Stimulated activated CD4-positive, alpha-beta T cell treated with anti-CD3 and anti-CD28 coated beads, Interleukin-2, amount 100 ng/mL, for 4 hours (primary cell): Measurements from ENCODE around the gene ARHGAP10.

Experiments used
- DNase-seq: peaks from one replicate; pipeline ENCODE4 v3.0.0-alpha.2; 2020; ENCODE audit warnings: low read depth

Gene ARHGAP10

DNA sequence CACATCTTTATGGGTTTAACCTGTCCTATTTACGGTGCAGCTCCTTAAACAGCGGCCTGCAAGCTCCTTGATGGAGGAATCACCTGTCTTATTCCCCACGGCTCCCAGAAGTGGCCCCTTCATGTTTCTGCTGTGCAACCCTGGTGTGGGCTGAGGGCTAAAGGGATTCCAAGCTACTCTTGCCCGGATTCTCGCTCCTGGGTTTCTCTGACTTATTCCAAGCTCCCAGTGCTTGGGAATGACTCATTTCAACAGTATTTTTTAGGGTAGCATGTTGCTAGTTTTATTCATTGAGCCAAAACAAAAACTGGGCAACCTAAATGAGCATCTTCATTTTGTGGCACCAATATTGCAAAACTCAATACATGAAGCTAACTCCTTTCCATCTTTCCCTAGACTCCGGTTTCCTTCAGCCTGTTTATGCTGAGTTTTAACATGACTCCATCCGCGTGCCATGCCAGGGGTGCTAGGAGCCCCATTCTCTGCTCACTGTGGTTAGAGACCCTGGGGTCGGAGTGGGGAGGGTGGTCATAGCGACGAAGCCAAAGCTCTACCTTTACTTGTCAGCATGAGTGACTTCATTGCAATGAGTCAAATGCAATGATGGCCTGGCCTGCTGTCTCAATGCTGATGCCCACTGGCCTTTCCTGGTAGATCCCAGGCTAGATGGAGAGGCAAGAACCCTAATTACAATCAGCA is 360.6 kb downstream of the ARHGAP10 start:
- no peak for DNase-seq

DNA sequence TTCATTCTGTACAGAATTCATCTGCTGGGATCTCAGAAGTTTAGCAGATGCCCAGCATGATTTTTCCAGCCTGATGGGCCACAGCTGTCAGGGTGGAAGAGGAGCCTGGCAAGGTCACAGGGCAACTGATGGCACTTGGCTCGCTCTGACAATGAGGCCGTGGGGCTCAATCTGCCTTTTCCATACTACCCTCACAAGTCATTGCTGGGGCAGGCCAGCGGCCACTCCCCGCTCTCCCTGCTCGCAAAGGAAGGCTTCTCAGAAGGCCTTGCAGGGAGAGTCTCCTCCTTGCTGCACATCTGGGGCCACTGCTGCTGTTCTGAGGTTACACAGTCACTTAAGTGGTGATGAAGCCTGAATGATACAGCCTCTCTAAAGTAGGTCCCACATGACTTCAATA is 361.2 kb downstream of the ARHGAP10 start:
- no peak for DNase-seq

DNA sequence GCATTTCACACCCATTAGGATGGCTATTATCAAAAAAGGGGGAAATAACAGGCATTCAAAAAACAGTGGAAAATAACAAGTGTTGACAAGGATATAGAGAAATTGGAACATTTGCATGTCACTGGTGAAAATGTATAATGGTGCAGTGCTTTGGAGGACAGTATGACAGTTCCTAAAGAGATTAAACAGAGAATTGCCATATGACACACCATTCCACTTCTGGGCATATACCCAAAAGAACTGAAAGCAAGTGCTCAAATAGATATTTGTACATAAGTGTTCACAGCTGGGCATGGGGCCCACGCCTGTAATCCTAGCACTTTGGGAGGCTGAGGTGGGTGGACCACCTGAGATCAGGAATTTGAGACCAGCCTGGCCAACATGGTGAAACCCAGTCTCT is 362.3 kb downstream of the ARHGAP10 start:
- no peak for DNase-seq

DNA sequence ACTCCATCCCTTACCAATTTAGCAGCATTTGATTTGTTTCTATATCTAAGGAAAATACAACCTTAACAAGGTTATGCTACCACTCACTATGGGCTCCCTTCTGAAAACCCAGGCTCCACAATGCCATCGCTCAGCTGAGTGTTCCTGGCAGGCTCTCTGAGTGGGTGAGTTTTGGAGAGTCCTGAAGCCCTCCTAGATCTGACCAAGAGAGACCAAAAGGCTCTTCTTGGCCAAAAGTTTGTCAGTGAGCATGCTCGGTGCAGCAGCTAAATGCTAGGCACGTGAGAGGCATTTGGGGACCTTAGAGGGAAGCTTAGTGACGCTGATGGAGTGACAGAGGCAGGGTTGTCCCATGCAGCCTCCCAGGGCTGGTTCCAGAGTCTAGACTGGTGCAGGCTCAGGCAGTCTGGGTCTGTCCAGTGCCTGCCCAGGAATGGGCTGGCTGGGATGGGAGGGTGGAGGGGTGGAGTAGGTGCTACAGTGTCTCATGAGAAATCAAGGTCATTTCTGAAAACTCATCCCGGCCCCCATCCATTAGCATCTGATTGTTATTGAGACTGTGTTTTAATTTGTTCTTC is 363.5 kb downstream of the ARHGAP10 start:
- no peak for DNase-seq

DNA sequence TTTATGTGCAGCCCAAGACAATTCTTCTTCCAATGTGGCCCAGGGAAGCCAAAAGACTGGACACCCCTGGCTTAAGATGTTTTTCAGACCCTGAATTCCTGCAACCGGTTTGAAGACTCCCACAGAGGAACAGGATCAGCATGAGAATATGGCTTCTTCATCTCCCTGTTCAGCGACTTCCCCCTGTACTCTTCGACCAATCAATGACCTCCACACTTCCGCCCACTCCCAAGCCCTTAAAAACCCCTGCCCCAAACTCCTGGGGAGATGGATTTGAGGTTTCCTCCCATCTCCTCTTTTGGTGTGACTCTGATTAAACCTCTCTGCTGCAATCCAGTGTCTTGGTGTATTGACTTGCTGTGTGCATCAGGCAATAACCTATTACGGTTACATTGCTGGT is 365.9 kb downstream of the ARHGAP10 start:
- no peak for DNase-seq

DNA sequence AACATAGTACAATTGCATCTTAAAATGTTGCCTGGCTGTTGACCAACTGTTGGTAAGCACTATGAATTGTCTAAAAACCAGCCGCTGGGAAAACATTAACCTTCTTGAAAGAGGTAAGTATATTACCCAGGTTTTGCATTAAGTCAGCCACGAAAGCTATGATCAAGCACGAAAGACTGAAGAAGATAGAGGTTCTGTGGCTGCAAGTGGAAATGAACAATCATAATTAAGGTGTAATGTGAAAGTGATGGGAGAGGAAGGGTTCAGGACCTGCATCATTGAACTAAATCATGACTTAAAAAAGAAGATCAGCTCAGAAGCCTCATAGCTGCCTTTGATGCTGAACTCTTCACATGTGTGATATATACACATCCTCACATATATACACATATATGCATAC is 369.3 kb downstream of the ARHGAP10 start:
- no peak for DNase-seq

DNA sequence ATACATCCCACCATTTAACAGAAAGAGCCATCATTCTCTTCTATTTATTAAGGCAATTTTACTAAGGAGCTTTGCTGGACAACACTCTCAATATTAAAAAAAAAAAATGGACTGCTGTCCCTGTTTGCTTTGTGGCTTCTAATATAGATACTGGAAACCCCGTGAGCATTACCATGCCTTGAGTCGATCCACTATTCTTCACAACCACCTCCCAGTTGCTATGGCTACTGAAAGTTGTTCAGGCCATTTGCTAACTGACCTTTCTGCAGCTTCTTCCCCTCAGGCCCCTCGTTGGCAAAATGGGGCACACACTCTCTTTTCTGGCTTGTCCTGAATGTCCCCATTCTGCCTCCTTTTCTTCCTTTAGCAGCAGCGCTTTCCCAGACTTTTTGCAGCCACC is 369.9 kb downstream of the ARHGAP10 start:
- DNase-seq: no peak

DNA sequence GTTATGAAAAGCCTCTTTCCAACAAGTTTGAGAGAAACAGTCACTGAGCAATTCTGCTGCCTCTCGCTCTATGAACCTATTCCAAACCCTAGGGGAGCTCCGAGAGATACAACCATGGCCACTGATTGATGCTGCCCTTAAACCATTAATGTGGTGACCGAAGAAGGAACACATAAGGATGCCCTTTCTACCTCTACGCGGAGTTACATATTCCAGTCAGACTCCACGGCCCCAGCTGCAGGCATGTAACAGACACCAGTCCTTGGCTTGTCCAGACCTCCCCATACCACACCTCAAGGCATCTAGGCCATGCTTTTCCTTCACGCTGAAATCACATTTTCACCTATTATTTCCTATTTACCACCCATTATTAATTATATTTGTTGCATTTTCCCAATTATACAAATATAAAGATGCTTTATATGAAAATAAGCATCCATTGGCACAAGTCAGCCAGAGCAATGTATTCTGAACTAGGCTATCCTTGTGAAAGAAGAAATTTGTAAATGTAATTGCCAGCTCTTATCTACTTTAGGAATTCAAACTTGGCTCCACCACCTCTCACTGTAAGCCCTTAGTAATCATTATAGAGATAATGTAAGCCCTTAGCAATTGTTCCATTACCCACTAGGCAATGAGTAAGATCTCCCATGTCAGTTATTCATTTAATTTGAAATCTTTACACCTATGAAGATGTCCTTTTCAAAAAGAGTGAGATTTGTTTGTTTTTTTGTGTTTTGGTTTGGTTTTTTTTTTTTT is 371.9 kb downstream of the ARHGAP10 start:
- no peak for DNase-seq

DNA sequence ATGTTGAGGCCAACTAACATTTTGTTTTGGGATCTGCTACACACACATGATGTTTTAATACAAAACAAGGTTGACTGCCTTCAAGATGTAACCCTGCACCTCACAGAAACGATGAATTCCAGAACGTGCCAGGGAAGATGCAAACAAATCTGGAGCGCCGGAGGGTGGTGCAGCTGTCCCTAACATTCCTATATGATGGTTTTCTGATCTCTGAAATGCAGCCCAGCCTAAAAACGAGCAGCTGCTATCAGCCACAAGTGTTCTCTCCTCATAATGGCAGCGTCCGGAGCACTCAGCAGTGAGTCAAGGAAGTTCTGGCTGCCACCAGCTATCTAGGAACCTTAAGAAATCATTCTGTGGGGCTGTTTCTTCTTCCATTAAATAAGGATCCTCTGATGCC is 376.9 kb downstream of the ARHGAP10 start:
- no peak for DNase-seq

DNA sequence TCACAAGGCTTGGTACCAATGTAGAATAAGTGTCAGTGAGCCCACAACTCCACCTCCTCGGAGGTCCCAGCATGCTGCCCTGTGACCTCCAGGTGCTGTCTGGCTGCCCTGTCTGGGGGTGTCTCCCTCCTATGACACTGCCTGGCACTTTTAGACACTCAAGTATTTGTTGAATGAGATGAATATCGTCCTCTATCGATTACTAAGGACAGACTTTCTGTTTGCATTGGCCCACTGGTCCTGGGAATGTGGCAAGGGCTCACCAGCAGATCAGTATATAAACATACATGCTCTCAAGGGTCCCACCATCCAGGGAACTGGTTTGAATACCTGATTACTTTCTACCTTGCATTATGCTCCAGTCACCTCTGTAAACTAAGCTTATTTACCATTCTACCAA is 377.3 kb downstream of the ARHGAP10 start:
- DNase-seq: no peak

DNA sequence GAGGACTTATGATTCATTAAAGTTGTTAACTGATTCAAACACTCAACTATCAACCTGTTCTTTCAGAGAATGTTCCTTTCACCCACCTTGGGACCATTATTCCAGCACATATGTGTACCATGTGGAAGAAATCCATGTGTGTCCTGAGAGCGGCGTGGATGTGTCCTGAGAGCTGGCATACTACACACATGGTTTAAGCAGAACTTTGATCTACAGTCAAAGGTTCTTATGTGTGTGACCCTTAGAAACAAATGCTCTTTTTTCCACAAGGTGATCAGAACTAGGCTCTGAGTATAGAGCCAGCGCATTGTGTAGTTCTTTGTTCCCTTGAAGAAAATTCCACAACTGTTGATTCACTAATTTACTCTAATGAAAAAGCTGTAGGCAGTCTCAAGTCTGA is 378.3 kb downstream of the ARHGAP10 start:
- no peak for DNase-seq

DNA sequence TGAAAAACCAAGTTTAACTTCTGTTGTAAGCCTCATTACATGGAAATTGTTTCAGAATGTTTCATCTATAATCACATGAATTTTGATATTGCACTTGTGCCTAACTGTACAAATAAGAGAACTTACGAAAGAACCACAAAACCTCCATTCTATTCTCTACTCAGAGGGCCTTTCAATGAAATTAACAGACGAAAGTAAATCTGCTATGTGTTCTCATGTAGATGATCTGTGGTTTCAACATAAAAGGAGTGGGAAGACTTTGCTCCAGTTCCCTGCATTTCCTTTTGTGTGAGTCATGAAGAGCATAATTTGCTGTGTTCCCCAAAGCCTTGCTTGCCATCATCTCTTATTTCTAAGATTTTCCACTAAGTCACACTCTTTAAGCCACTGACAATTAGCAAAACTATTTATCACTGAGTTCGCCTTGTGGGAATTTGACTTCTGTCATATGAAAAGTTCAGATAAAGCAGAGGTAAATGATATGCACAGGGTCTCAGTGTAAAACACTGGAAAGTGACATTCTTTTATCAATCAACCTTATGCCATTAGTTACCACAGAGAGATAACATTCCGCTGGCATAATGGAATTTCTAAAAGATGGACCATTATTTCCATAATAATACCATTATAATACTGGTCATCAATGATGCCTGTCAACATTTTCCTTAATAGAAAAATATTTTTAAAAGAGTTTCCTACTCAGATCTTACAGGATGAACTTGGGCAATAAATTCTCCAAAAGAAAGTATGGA is 380.5 kb downstream of the ARHGAP10 start:
- no peak for DNase-seq

DNA sequence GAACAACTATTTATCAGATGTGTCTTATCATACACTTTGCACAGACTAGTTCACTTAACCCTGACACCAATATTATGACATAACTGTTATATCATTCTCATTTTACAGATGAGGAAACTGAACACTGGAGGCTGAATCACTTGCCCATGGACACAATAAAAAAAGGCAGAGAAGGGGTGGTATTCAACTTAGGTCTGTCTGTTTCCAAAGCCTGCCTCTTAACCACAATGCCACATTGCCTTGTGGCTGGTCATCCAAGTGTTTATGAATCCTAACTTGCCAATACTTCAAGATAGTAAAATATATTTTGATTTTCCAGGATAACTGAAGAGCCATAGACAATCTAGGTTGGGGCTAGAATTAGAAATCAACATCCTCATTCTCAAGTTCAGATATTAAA is 382.5 kb downstream of the ARHGAP10 start:
- DNase-seq: no peak

DNA sequence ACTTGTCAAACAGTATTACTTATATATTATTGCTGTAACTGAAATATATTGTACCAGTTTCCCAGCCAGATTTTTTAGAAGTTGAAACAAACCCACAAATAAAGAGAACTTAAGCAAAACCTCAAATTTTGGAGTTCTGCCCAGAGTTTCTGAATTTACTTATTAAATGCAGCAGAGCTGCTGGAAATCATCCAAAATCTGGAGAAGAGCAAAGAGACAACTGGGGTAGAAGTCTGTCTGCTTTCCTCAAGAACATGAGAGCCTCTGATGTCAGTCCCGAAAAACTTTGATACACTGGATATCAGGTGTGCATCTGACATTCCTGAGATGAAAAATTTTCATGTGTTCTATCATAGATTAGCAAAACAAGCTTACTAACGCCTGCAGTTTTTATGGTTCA is 384.4 kb downstream of the ARHGAP10 start:
- no peak for DNase-seq

DNA sequence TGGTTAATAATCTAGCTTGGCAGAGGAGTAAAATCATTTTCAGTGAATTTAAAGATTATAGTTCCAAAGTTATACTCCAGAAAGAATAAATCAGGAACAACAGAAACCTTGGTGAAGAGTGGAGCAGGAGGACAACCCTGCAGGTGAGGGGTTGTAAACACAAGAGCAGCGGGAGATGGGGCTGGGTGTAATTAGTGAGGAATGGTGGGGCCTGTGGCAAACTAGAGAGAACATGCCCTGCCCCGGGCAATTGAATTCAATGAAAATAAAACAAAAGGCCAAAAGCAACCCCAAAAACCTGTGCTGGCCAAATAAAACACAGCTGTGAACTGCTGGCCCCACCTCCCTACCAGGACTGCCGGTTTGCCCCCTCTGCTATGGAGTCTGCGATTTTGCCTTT is 385.1 kb downstream of the ARHGAP10 start:
- no peak for DNase-seq

DNA sequence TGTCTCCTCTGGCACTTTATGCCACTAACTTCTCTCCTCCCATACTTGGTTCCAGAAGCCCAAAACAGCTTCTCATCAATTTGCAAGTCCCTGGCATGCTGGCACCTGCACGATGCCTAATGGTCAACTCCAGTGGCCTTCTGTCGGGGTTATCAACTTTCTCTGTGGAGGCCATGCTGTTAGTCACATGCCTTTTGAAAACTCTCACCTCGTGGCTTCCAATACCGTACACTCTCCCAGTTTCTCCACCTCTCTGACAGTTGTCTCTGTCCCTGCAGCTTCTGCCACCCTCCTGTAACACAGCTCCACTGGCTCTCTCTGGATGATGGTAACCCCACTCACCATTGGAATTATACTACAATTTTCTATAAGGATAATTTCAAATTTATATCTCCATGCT is 386.3 kb downstream of the ARHGAP10 start:
- no peak for DNase-seq

DNA sequence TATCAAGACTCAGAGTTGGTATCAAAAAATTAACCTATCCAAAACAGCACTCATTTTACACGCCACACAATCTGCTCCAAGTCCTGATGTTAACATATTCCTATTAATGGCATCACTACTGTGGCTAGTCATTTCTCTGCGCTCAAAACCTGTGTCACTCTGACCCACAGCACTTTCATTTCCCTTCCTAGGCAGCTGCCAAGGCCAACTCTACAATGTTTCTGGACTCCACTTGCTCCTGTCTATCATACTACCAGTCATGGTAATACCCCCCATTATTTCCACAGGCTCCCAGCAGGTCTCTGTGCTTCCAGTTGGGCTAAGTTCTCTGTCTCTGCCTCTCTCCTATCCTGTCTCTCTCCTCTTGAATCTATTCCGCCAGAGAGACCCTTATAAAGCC is 386.7 kb downstream of the ARHGAP10 start:
- DNase-seq: no peak

DNA sequence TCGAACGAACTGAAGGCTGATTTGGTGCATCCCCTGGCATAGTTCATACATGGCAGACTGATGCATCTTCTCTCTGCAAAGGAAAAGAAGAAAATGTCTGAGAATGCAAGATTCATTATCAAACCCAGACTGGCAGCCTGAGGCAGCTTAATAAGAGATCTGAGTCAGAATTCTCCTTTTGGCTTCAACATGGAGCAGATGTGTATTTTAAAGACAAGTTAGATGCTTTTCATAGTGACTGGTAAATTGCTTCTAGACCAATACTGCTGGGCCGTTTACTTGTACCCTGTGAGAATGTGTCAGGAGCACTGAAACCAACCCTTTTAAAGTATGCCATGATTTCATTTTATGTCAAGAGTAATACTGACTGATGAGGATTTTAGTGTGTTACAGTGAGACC is 388.3 kb downstream of the ARHGAP10 start:
- DNase-seq: no peak
